Esophagus mucosa (tissue), 1 donor: ENCODE measurements around the gene KLK7. TPM values are rescaled to one million over a fixed set of nuclear protein-coding genes. Genes with fewer than 3 reads are reported as not detected.

ENCODE experiments used
- ATAC-seq: fragments of 200-7000 bp; cut with Tn5 transposase; one replicate; pipeline ENCODE4 v1.9.1; 2020
- total RNA-seq: library from RNA; stranded (reverse); gene quantifications from one replicate; pipeline ENCODE4 v1.2.4, GENCODE V29; 2023
- donor health status: DM: yes; HTN: yes; CAD: no.

KLK7 gene
- total RNA-seq, 1 donor from 2014 or later: 146 TPM

DNA sequence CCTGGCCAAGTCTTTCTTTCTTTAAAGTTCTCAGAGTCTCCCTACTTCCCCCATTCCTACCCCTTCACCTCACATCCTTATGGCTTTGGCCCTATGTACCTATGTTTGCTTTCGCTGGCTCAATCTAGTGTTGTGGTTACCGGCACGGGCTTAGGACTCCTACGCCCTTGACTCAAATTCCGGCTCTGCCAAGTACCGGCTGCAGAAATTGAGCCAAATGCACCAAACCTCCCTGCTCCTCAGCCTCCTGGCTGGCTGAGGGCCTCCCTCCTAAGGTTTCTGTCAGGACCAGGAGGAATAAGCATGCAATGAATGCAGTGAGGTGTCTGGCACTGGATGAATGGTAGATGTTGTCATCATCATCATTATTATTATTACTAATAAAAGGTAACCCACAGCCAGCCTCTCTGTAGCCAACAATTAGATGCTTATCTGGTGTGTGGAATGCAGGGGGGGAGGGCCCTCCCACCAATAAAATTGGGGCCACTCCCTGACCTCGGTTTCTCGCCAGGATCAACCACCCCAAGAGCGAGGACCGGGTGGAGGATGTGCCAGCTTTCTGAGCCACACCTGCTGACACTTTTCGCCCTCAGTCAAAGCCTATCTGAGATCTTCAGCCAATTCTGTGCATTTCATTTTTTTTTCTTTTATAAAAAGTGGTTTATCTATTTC lies 51.6 kb downstream of the KLK7 start:
- peak; percentile 80 for ATAC-seq

DNA sequence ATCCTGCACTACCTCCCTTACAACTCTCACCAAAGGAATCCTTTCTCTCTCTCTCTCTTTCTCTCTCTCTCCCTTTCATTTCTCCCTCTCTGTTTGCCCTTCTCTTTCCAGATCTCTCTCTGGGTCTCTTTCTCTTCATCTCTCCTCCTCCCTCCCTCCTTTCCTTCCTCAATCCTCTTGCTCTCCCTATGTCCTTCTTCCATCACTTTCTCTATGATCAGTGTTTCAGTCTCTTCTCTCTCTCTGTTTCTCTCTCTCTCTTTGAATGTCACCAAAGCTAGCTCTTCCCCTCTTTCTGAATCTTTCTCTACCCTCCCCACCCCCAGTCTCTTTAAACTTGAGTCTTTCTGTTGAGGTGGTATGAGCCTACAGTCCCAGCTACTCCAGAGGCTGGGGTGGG lies 52.7 kb downstream of the KLK7 start:
- ATAC-seq: no peak

DNA sequence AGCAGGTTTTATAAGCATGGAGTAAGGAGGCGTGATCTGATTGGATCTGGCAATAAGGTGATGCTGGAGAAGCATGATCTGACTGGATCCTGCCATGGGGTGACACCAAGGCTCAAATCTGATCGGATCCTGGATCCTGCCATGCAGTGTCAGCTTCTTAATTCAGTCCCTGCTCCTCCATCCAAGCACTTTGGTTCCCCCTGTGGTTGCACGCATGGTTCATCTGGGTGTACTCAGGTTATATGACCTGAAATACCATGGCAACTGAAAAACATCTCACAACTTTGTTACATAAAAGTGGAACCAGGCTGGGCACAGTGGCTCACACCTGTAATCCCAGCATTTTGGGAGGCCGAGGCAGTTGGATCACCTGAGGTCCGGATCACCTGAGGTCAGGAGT lies 54.9 kb downstream of the KLK7 start:
- ATAC-seq: no peak

Other genes starting within 250 kb of the KLK7 start
- gene GPR32, start 213.5 kb downstream of the KLK7 start, total RNA-seq: not detected
- gene ACP4, start 193.5 kb downstream of the KLK7 start, total RNA-seq: not detected
- gene KLK1, start 160.1 kb downstream of the KLK7 start, total RNA-seq: 1.3 TPM
- not detected for gene KLK15, start 150.3 kb downstream of the KLK7 start, total RNA-seq
- gene KLK3, start 129.0 kb downstream of the KLK7 start, total RNA-seq: not detected
- not detected for gene KLK2, start 110.5 kb downstream of the KLK7 start, total RNA-seq
- not detected for gene KLK4, start 72.5 kb downstream of the KLK7 start, total RNA-seq
- 93.9 TPM for gene KLK5, start 30.9 kb downstream of the KLK7 start, total RNA-seq
- gene KLK6, start 14.3 kb downstream of the KLK7 start, total RNA-seq: 106 TPM
- gene KLK8, start 17.7 kb upstream of the KLK7 start, total RNA-seq: 418 TPM
- 225 TPM for gene KLK10, start 35.8 kb upstream of the KLK7 start, total RNA-seq
- gene KLK11, start 42.7 kb upstream of the KLK7 start, total RNA-seq: 209 TPM
- gene KLK12, start 51.1 kb upstream of the KLK7 start, total RNA-seq: 153 TPM
- 1,054 TPM for gene KLK13, start 81.2 kb upstream of the KLK7 start, total RNA-seq
- gene KLK14, start 99.0 kb upstream of the KLK7 start, total RNA-seq: 0.68 TPM
- gene CTU1, start 124.5 kb upstream of the KLK7 start, total RNA-seq: 5.3 TPM
- 0.48 TPM for gene SIGLEC9, start 141.0 kb upstream of the KLK7 start, total RNA-seq
- 0.44 TPM for gene SIGLEC7, start 158.4 kb upstream of the KLK7 start, total RNA-seq
- 0.40 TPM for gene CD33, start 241.2 kb upstream of the KLK7 start, total RNA-seq